ENCODE data around the gene SLC4A3.

The SLC4A3 gene

DNA sequence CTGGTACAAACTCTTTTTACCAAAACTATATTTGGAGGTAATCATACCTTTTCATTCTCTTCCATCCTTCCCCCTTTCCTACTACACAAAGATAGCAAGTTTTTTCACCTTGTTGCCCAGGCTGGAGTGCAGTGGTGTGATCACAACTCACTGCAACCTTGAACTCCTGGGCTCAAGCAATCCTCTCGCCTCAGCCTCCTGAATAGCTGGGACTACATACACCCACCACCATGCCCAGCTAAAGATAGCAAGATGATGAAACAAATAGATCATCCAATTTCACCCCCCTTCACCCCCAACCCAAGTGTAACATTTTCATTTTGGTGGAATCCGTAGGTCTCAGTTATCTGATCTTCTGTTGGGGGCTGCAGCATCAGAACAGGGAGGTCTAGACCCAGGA, 34.3 kb upstream of the SLC4A3 start:
- TF ChIP-seq, protein P1, sequence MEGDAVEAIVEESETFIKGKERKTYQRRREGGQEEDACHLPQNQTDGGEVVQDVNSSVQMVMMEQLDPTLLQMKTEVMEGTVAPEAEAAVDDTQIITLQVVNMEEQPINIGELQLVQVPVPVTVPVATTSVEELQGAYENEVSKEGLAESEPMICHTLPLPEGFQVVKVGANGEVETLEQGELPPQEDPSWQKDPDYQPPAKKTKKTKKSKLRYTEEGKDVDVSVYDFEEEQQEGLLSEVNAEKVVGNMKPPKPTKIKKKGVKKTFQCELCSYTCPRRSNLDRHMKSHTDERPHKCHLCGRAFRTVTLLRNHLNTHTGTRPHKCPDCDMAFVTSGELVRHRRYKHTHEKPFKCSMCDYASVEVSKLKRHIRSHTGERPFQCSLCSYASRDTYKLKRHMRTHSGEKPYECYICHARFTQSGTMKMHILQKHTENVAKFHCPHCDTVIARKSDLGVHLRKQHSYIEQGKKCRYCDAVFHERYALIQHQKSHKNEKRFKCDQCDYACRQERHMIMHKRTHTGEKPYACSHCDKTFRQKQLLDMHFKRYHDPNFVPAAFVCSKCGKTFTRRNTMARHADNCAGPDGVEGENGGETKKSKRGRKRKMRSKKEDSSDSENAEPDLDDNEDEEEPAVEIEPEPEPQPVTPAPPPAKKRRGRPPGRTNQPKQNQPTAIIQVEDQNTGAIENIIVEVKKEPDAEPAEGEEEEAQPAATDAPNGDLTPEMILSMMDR (IDR thresholded peaks at IDR 0.05; ENCODE audit: insufficient read depth, low read depth, low read length, missing control alignments): no peak
- no peak overlapping the region for H3K4me3 ChIP-seq (ENCODE audit: low read length)
- no peak for DNase-seq (ENCODE audit: low read depth)

DNA sequence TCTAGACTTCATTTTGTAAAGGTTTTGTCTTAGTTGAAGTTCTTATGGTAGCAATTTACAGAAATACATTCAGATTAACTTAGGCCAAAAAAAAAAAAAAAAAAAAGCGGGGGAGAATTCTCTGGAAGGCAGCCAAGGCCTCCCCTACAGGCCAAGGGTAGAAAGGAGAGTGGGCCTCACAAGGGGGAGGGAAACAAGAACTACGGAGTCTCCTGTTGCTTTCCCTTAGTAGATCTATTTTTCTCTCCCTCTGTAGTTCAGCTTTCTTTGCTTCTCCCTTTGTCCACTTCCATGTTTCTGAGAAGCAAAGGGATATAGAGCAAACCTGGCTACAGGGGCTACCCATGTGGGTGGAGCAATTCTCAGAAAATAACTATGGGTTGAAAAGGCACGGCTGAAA, 32.2 kb upstream of the SLC4A3 start:
- TF ChIP-seq, protein P1 (IDR thresholded peaks at IDR 0.05; ENCODE audit: insufficient read depth, low read depth, low read length, missing control alignments): no peak
- no peak for DNase-seq (ENCODE audit: low read depth)
- H3K4me3 ChIP-seq (ENCODE audit: low read length): no peak overlapping the region

DNA sequence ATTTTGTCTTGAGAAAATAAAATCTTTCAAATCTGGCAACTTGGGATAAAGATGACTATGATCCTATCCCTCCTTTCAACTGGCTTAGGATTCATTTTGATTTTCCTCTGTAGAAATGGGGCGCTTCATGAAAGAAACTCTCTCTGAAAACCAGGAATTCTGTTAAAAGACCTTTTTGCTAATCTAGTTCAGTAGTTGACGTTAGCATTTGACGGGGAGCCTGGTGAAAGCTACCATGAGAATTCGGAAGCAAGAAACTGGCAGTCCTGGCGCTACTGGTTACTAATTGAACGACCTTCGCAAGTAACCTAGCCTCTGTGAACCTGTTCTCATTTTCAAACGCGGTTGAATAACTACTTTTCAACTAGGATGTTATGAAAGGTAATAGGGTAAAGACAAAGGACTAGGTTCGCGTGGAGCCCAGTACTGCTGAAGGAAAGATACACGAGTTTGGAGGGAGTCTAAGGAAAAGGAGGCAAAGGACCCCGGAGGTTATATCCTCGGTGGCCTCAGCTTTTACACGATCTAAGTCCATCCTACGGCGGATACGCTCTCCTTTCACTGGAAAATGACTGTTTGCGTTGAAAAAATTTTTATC, 30.4 kb upstream of the SLC4A3 start:
- TF ChIP-seq, protein P1 (IDR thresholded peaks at IDR 0.05; ENCODE audit: insufficient read depth, low read depth, low read length, missing control alignments): no peak
- peak overlapping the region; percentile 77 for H3K4me3 ChIP-seq (ENCODE audit: low read length)
- DNase-seq (ENCODE audit: low read depth): no peak

DNA sequence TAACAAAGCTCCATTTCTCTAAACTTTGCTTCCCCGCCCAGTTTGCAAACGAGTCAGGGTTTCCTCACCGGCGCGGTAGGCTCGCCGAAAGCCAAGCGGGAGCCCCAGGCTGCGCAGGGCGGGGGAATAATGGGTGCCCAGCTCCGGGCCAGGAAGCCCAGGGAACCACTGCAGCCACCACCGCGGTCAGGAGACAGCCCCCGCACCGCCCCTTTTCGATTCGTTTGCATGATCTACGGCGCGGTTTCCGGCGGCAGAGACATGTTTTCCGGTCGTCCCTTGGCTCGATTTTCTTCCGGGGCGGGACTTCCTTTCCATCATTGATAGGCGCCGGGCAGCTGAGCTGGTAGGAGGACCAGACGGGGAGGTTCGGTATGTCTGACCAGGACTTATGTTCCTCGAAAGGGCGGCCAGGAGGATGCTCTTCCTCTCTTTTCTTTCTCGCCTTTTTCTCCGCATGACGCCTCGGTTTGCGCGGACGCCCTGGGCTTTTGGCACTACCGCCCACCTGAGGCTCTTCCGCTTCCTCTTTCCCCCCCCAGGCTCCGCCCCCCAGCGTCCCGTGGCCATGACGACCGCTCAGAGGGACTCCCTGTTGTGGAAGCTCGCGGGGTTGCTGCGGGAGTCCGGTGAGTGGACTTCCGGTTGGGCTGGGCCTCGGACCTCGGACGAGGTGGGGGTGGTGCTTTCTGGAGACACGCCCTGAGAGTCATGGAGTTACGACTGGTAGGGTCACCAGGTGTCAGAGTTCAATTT, 29.7 kb upstream of the SLC4A3 start, which contains the start of gene STK11IP:
TSS of gene STK11IP (plus strand) at position 306 of the 756 bp plus-strand sequence. CDS start at position 569, 263 bp downstream.
- peak within 1 kb of the TSS; percentile 77 for H3K4me3 ChIP-seq (ENCODE audit: low read length)
- TF ChIP-seq, protein P1 (IDR thresholded peaks at IDR 0.05; ENCODE audit: insufficient read depth, low read depth, low read length, missing control alignments): no peak
- peak; percentile 97 for DNase-seq (ENCODE audit: low read depth)

DNA sequence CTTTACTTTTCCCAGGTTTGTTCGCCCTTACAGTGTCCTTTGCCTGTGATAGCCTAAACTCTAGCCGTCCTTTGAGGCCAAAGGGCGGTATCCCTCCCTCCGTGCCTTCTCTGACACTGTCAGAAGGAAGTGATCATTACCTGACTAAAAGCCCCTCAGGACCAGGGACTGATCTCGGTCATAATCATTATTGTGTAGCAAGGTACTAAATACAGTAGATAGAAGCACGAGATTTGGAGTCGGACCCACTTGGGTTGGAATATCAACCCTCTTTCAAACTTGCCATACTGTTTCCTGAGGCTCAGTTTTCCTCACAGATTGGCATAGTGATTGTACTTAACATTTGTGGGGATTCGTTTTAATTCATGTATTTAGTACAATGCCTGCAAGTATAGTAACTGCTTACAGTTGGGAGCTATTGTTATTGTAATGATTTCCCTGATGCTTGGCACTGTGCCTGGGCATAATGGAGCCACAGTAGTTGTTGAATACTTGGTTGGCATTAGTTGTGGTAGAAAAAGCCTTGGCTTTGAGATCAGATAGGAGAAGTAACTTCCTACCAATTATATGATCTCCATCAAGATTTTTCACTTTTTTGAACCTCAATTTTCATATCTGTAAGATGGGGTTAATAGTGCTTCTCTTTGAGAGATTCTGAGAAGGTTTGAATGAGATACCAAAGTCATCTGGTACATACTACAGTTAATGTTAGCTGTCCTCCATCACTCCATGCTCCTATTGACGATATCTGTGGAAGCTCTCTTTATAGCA, 28.9 kb upstream of the SLC4A3 start:
- H3K4me3 ChIP-seq (ENCODE audit: low read length): peak overlapping the region; percentile 77
- no peak for DNase-seq (ENCODE audit: low read depth)
- TF ChIP-seq, protein P1 (IDR thresholded peaks at IDR 0.05; ENCODE audit: insufficient read depth, low read depth, low read length, missing control alignments): no peak

DNA sequence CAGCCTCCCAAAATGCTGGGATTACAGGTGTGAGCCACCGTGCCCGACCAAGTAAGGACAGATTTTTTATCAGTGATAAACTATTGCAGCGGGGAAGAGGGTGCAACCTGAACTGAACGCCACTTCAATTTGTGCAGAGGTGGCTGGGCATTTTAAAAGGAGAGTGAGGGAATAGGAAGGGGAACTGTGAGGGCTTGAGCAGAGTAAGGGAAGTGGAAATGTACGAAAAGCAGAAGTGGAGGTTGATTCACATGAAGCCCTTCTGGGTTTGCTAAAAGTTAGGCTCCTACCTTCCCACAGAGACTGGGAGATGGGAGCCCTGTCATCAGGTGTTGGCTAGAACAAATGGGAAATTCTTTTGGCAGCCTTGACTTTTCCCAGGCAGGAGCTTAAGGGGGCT, 23.7 kb upstream of the SLC4A3 start:
- DNase-seq (ENCODE audit: low read depth): no peak
- H3K4me3 ChIP-seq (ENCODE audit: low read length): no peak overlapping the region
- TF ChIP-seq, protein P1 (IDR thresholded peaks at IDR 0.05; ENCODE audit: insufficient read depth, low read depth, low read length, missing control alignments): no peak

All from epithelial cell of esophagus (primary cell).